WTC11 (cell line): ENCODE data around the gene TRDMT1. TPM values are rescaled to one million over a fixed set of nuclear protein-coding genes. Genes with fewer than 3 reads are reported as not detected.

Experiments
- ATAC-seq: fragments of 200-7000 bp; cut with Tn5 transposase; 2 replicates; pipeline ENCODE4 v1.10.0; 2021; ENCODE audit warnings: mild to moderate bottlenecking, moderate library complexity
- CTCF ChIA-PET: fragments of 300-600 bp; sonication (Branson Sonifier 250); formaldehyde crosslinking; loops from one replicate; lab custom pipeline; 2021; ENCODE audit warnings: antibody characterized with exemption; lab: Charles Lee
- POLR2A ChIA-PET: fragments of 350-600 bp; sonication (Branson Sonifier 250); formaldehyde crosslinking; loops from one replicate; lab custom pipeline; 2021; ENCODE audit warnings: antibody characterized with exemption; lab: Charles Lee
- DNase-seq: peaks from one replicate; pipeline ENCODE4 v3.0.0; 2021; ENCODE audit warnings: low spot score
- H3K27ac Mint-ChIP-seq: 2 replicates; pipeline ENCODE4 v1.8.0; 2021; ENCODE audit warnings: mixed read lengths
- H3K27me3 Mint-ChIP-seq: 2 replicates; pipeline ENCODE4 v1.8.0; 2021; ENCODE audit warnings: low read depth, mild to moderate bottlenecking, moderate library complexity, mixed read lengths
- H3K36me3 Mint-ChIP-seq: 2 replicates; pipeline ENCODE4 v1.8.0; 2021; ENCODE audit warnings: mixed read lengths
- H3K4me1 Mint-ChIP-seq: 2 replicates; pipeline ENCODE4 v1.8.0; 2022; ENCODE audit warnings: mixed read lengths
- H3K4me3 Mint-ChIP-seq: 2 replicates; pipeline ENCODE4 v1.8.0; 2021; ENCODE audit warnings: mild to moderate bottlenecking, moderate library complexity, mixed read lengths
- H3K9me3 Mint-ChIP-seq: 2 replicates; pipeline ENCODE4 v1.8.0; 2021; ENCODE audit warnings: mixed read lengths
- ATF3 ChIP-seq: sonication (generic); formaldehyde crosslinking; conservative IDR thresholded peaks from 2 replicates; pipeline ENCODE4 v1.8.1; 2022; ENCODE audit warnings: mild to moderate bottlenecking, missing genetic modification reagents
- CTCF ChIP-seq: fragments of 200-600 bp; IDR thresholded peaks from 2 replicates; pipeline ENCODE4 v1.8.0; 2022; ENCODE audit warnings: antibody characterized with exemption
- E2F4 ChIP-seq: sonication (generic); formaldehyde crosslinking; IDR thresholded peaks from 2 replicates; pipeline ENCODE4 v1.8.1; 2022; ENCODE audit warnings: low read depth, mild to moderate bottlenecking, moderate library complexity, missing genetic modification reagents, borderline replicate concordance
- E2F5 ChIP-seq: sonication (generic); formaldehyde crosslinking; IDR thresholded peaks from 2 replicates; pipeline ENCODE4 v1.8.1; 2022; ENCODE audit warnings: mild to moderate bottlenecking, moderate library complexity, missing genetic modification reagents
- ETV6 ChIP-seq: sonication (generic); formaldehyde crosslinking; IDR thresholded peaks from 2 replicates; pipeline ENCODE4 v1.8.1; 2022; ENCODE audit warnings: mild to moderate bottlenecking, missing genetic modification reagents
- FOXK1 ChIP-seq: sonication (generic); formaldehyde crosslinking; IDR thresholded peaks from 2 replicates; pipeline ENCODE4 v1.8.0; 2022; ENCODE audit warnings: mild to moderate bottlenecking, moderate library complexity, missing genetic modification reagents
- FOXP1 ChIP-seq: sonication (generic); formaldehyde crosslinking; IDR thresholded peaks from 2 replicates; pipeline ENCODE4 v1.8.0; 2022; ENCODE audit warnings: missing genetic modification reagents, mild to moderate bottlenecking, moderate library complexity, borderline replicate concordance
- GRHL2 ChIP-seq: fragments of 250-450 bp; sonication (Bioruptor Pico); IDR thresholded peaks from 2 replicates; pipeline ENCODE4 v1.8.0; 2022; ENCODE audit warnings: mild to moderate bottlenecking, moderate library complexity; ENCODE audit not compliant: insufficient replicate concordance, severe bottlenecking
- JUN ChIP-seq: sonication (generic); formaldehyde crosslinking; IDR thresholded peaks from 2 replicates; pipeline ENCODE4 v1.8.0; 2023; ENCODE audit warnings: mild to moderate bottlenecking, missing genetic modification reagents
- MYBL2 ChIP-seq: sonication (generic); formaldehyde crosslinking; IDR thresholded peaks from 2 replicates; pipeline ENCODE4 v1.8.1; 2023; ENCODE audit warnings: mild to moderate bottlenecking, moderate library complexity, missing genetic modification reagents
- NR1H2 ChIP-seq: sonication (generic); formaldehyde crosslinking; IDR thresholded peaks from 2 replicates; pipeline ENCODE4 v1.9.0; 2021; ENCODE audit warnings: mild to moderate bottlenecking, moderate library complexity, missing genetic modification reagents
- PRDM15 ChIP-seq: sonication (generic); formaldehyde crosslinking; IDR thresholded peaks from 2 replicates; pipeline ENCODE4 v1.8.0; 2022; ENCODE audit warnings: missing genetic modification reagents
- SP1 ChIP-seq: sonication (generic); formaldehyde crosslinking; conservative IDR thresholded peaks from 2 replicates; pipeline ENCODE4 v1.8.1; 2022; ENCODE audit warnings: missing genetic modification reagents
- STAT6 ChIP-seq: sonication (generic); formaldehyde crosslinking; conservative IDR thresholded peaks from 2 replicates; pipeline ENCODE4 v1.8.1; 2023; ENCODE audit warnings: mild to moderate bottlenecking, low read depth, missing genetic modification reagents, moderate library complexity
- ZNF138 ChIP-seq: sonication (generic); formaldehyde crosslinking; conservative IDR thresholded peaks from 2 replicates; pipeline ENCODE4 v1.8.1; 2022; ENCODE audit warnings: mild to moderate bottlenecking, moderate library complexity, missing genetic modification reagents
- ZNF423 ChIP-seq: fragments of 250-450 bp; sonication (Bioruptor Pico); IDR thresholded peaks from 2 replicates; pipeline ENCODE4 v2.1.2; 2022; ENCODE audit warnings: mild to moderate bottlenecking, moderate library complexity
- total RNA-seq: library from RNA; stranded (reverse); gene quantifications from 3 replicates; pipeline ENCODE4 v1.2.3, GENCODE V29; 2021

TRDMT1 gene
- total RNA-seq, 1 experiment from 2014 or later, result 11.7 TPM

- peak; percentile 70 for DNase-seq
- Mint-ChIP-seq H3K27ac (no peak within 1 kb of the TSS), H3K9me3 (no peaks in the 10 kb centered on the region), H3K4me1 (peaks cover 22% of the 10 kb centered on the region), H3K36me3 (peaks cover 4% of the 10 kb centered on the region; the same call in 1 of the 2 replicates), H3K27me3 (peaks cover 54% of the 10 kb centered on the region), H3K4me3 (peak within 1 kb of the TSS; percentile 93)
- ChIA-PET POLR2A (no interaction called here), CTCF (interaction anchor here (0.5 to 2.4 kb wide), 5 partner anchors 15 to 148 kb away, joined by 3 to 14 read pairs (median 3); partner anchors contain the start of gene TRDMT1)
- peak; percentile 45 for ATAC-seq
- TF ChIP-seq ETV6 (CRISPR knock-in tag) (0 out of 2 replicates have a peak, but pooled peaks have one; percentile 40), PRDM15 (CRISPR knock-in tag) (no peak), STAT6 (CRISPR knock-in tag) (no peak), MYBL2 (CRISPR knock-in tag) (0 out of 2 replicates have a peak, but pooled peaks have one; percentile 30), GRHL2 (no peak), JUN (CRISPR knock-in tag) (peak; percentile 41; the same call in 1 of the 2 replicates), SP1 (CRISPR knock-in tag) (peak; percentile 27), FOXK1 (CRISPR knock-in tag) (0 out of 2 replicates have a peak, but pooled peaks have one; percentile 23), CTCF (no peak), NR1H2 (CRISPR knock-in tag) (no peak), ZNF138 (CRISPR knock-in tag) (no peak), ATF3 (CRISPR knock-in tag) (peak; percentile 90), E2F4 (CRISPR knock-in tag) (no peak), E2F5 (CRISPR knock-in tag) (no peak; the same call in 1 of the 2 replicates), ZNF423 (no peak), FOXP1 (peak; percentile 23; the same call in 1 of the 2 replicates)
These were observed 26.9 kb upstream of the TRDMT1 start, which contains the start of gene VIM for GRCh38 chr10:17228091-17229015. Gene VIM, plus strand, starts transcription at chr10:17228241. Its CDS starts 1,182 bp downstream, at chr10:17229423.
